Lower lobe of right lung (tissue), 2 donors: ENCODE results near the gene LRRC25. TPM values are rescaled to one million over a fixed set of nuclear protein-coding genes. Genes with fewer than 3 reads are reported as not detected.

ENCODE experiments used
- ATAC-seq, 2 donors: fragments of 200-7000 bp; cut with Tn5 transposase; one replicate each; pipeline ENCODE4 v1.9.1; 2020 to 2022; ENCODE audit warnings: mild to moderate bottlenecking in 2 of 2, moderate library complexity in 2 of 2
- DNase-seq: peaks from one replicate; pipeline ENCODE4 v3.0.0-alpha.2; 2020
- H3K27ac ChIP-seq: fragments of 200-600 bp; one replicate; pipeline ENCODE4 v1.8.0; 2022
- H3K27me3 ChIP-seq: fragments of 200-600 bp; one replicate; pipeline ENCODE4 v1.8.0; 2022; ENCODE audit warnings: low read depth
- H3K36me3 ChIP-seq: fragments of 200-600 bp; one replicate; pipeline ENCODE4 v1.8.0; 2022; ENCODE audit warnings: mild to moderate bottlenecking
- H3K4me1 ChIP-seq: fragments of 200-600 bp; one replicate; pipeline ENCODE4 v1.8.0; 2022
- H3K4me3 ChIP-seq: fragments of 200-600 bp; one replicate; pipeline ENCODE4 v1.8.0; 2022; ENCODE audit warnings: mild to moderate bottlenecking
- H3K9me3 ChIP-seq: fragments of 200-600 bp; one replicate; pipeline ENCODE4 v1.8.0; 2022
- CTCF ChIP-seq: fragments of 200-600 bp; IDR thresholded peaks from one replicate; pipeline ENCODE4 v1.8.0; 2022; ENCODE audit warnings: antibody characterized with exemption, mild to moderate bottlenecking
- intact Hi-C: fragments of 100-400 bp; cut with DNase I; formaldehyde crosslinking; loops from one replicate; pipeline ENCODE4 v1.11.0; 2022
- microRNA-seq: library from miRNA; unstranded; fragments of <30 nt; microRNA quantifications from one replicate; pipeline ENCODE4 v1.2.0, GENCODE V29; 2020; ENCODE audit warnings: borderline number of aligned reads
- total RNA-seq: library from RNA; stranded (reverse); fragmentation: NEBNext Ultra II Directional; extraction: Animal tissue kit (Norgen Biotek cat#: 25700); gene quantifications from one replicate; pipeline ENCODE4 v1.2.1, GENCODE V29; 2021
- donor health status: DM: no; HTN: yes; CAD: no; lungs with severe emphysema.

The LRRC25 gene
- total RNA-seq, 1 donor from 2014 or later: 35.4 TPM

GRCh38 chr19:18344582-18344950 lies 52.9 kb downstream of the LRRC25 start:
- intact Hi-C loops: loop anchor here (10.0 kb wide), 1 partner anchor 50 kb away; the partner anchor contains the start of gene LRRC25
- no peaks in the 10 kb centered on the region for H3K9me3 ChIP-seq
- TF ChIP-seq CTCF: no peak
- no peak overlapping the region for H3K4me3 ChIP-seq
- DNase-seq (no peak), ATAC-seq (no peak)
- H3K36me3 ChIP-seq: peaks cover 19% of the 10 kb centered on the region
- no peaks in the 10 kb centered on the region for H3K27me3 ChIP-seq
- H3K27ac ChIP-seq: no peak overlapping the region
- peaks cover 16% of the 10 kb centered on the region for H3K4me1 ChIP-seq

GRCh38 chr19:18342090-18342632 lies 55.3 kb downstream of the LRRC25 start:
- no peak overlapping the region for H3K4me3 ChIP-seq
- ATAC-seq (no peak), DNase-seq (no peak)
- H3K27ac ChIP-seq: no peak overlapping the region
- intact Hi-C loops: loop anchor here (10.0 kb wide), 1 partner anchor 53 kb away; the partner anchor contains the start of gene LRRC25
- H3K9me3 ChIP-seq: no peaks in the 10 kb centered on the region
- H3K4me1 ChIP-seq: peaks cover 15% of the 10 kb centered on the region
- TF ChIP-seq CTCF: no peak
- no peaks in the 10 kb centered on the region for H3K27me3 ChIP-seq
- H3K36me3 ChIP-seq: peaks cover 19% of the 10 kb centered on the region

Small RNA genes within 50 kb of the gene (microRNA-seq; reads per million reads assigned to microRNA genes)
- not detected for gene MIR3189

Other genes with a start within 250 kb of the LRRC25 start
- 21.6 TPM for gene PIK3R2, start 244.5 kb downstream of the LRRC25 start, total RNA-seq
- 682 TPM for gene IFI30, start 223.8 kb downstream of the LRRC25 start, total RNA-seq
- gene MPV17L2, start 204.4 kb downstream of the LRRC25 start, total RNA-seq: 6.6 TPM
- gene RAB3A, start 193.6 kb downstream of the LRRC25 start, total RNA-seq: 2.7 TPM
- gene PDE4C, start 171.2 kb downstream of the LRRC25 start, total RNA-seq: 9.6 TPM
- gene IQCN, start 123.2 kb downstream of the LRRC25 start, total RNA-seq: 4.1 TPM
- gene JUND, start 116.0 kb downstream of the LRRC25 start, total RNA-seq: 150 TPM
- 72.3 TPM for gene LSM4, start 74.5 kb downstream of the LRRC25 start, total RNA-seq
- 40.9 TPM for gene PGPEP1, start 57.0 kb downstream of the LRRC25 start, total RNA-seq
- 21.2 TPM for gene GDF15, start 11.5 kb downstream of the LRRC25 start, total RNA-seq
- 65.6 TPM for gene SSBP4, start 21.8 kb upstream of the LRRC25 start, total RNA-seq
- 30.6 TPM for gene ISYNA1, start 40.5 kb upstream of the LRRC25 start, total RNA-seq
- 19.7 TPM for gene ELL, start 124.4 kb upstream of the LRRC25 start, total RNA-seq
- 195 TPM for gene FKBP8, start 146.0 kb upstream of the LRRC25 start, total RNA-seq
- 71.9 TPM for gene KXD1, start 160.2 kb upstream of the LRRC25 start, total RNA-seq
- gene UBA52, start 174.2 kb upstream of the LRRC25 start, total RNA-seq: 884 TPM
- 60.4 TPM for gene REX1BD, start 191.2 kb upstream of the LRRC25 start, total RNA-seq
- 19.9 TPM for gene CRLF1, start 209.2 kb upstream of the LRRC25 start, total RNA-seq
- 1.1 TPM for gene TMEM59L, start 215.2 kb upstream of the LRRC25 start, total RNA-seq
- gene KLHL26, start 239.4 kb upstream of the LRRC25 start, total RNA-seq: 14.5 TPM